Astrocyte (in vitro differentiated cells and primary cell): ENCODE data around the gene PER1. TPM values are rescaled to one million over a fixed set of nuclear protein-coding genes. Genes with fewer than 3 reads are reported as not detected.

Experiments
- DNase-seq: peaks from one replicate; pipeline ENCODE4 v3.0.0-alpha.2; 2010; ENCODE audit warnings: low read depth
- FAIRE-seq: peaks from 2 replicates; lab custom pipeline; 2011; peaks lifted over from hg19 to GRCh38; lab: Jason Lieb, UNC
- H2AFZ ChIP-seq: 2 replicates; pipeline ENCODE4 v1.6.0; 2012; ENCODE audit warnings: low read depth, low read length, inconsistent platforms
- H3K27ac ChIP-seq: 2 replicates; pipeline ENCODE4 v1.5.1; 2011; ENCODE audit warnings: low read depth, low read length, inconsistent platforms
- H3K27me3 ChIP-seq: 2 replicates; pipeline ENCODE4 v1.6.0; 2011; ENCODE audit warnings: low read length, inconsistent platforms; ENCODE audit not compliant: insufficient read depth
- H3K36me3 ChIP-seq: 2 replicates; pipeline ENCODE4 v1.5.1; 2011; ENCODE audit warnings: low read length, inconsistent platforms; ENCODE audit not compliant: insufficient read depth
- H3K4me1 ChIP-seq: 2 replicates; pipeline ENCODE4 v1.5.1; 2011; ENCODE audit warnings: low read length, inconsistent platforms; ENCODE audit not compliant: insufficient read depth
- H3K4me2 ChIP-seq: 2 replicates; pipeline ENCODE4 v1.6.0; 2012; ENCODE audit warnings: low read length, inconsistent platforms
- H3K4me3 ChIP-seq: 2 replicates; pipeline ENCODE4 v1.5.1; 2011; ENCODE audit warnings: low read depth, mild to moderate bottlenecking, low read length, inconsistent platforms; ENCODE audit not compliant: insufficient read depth
- H3K79me2 ChIP-seq: 2 replicates; pipeline ENCODE4 v1.6.0; 2012; ENCODE audit warnings: mild to moderate bottlenecking, low read length, inconsistent platforms; ENCODE audit not compliant: insufficient read depth
- H3K9ac ChIP-seq: 2 replicates; pipeline ENCODE4 v1.6.0; 2012; ENCODE audit warnings: mild to moderate bottlenecking, low read length, inconsistent platforms
- H3K9me3 ChIP-seq: 2 replicates; pipeline ENCODE4 v1.5.1; 2012; ENCODE audit warnings: low read depth, mild to moderate bottlenecking, low read length, inconsistent platforms; ENCODE audit not compliant: insufficient read depth
- H4K20me1 ChIP-seq: 2 replicates; pipeline ENCODE4 v1.6.0; 2012; ENCODE audit warnings: low read length, inconsistent platforms; ENCODE audit not compliant: insufficient read depth
- H3K27ac Mint-ChIP-seq: one replicate; pipeline ENCODE4 v1.8.0; 2021; ENCODE audit warnings: mild to moderate bottlenecking, mixed read lengths; ENCODE audit not compliant: unreplicated experiment
- H3K27me3 Mint-ChIP-seq: one replicate; pipeline ENCODE4 v1.8.0; 2021; ENCODE audit warnings: low read depth, mixed read lengths; ENCODE audit not compliant: unreplicated experiment
- H3K36me3 Mint-ChIP-seq: one replicate; pipeline ENCODE4 v1.8.0; 2021; ENCODE audit warnings: low read depth, mixed read lengths; ENCODE audit not compliant: unreplicated experiment
- H3K4me1 Mint-ChIP-seq: one replicate; pipeline ENCODE4 v1.8.0; 2021; ENCODE audit warnings: low read depth, mixed read lengths; ENCODE audit not compliant: unreplicated experiment
- H3K4me3 Mint-ChIP-seq: one replicate; pipeline ENCODE4 v1.8.0; 2021; ENCODE audit warnings: mild to moderate bottlenecking, moderate library complexity, mixed read lengths; ENCODE audit not compliant: unreplicated experiment
- H3K9me3 Mint-ChIP-seq: one replicate; pipeline ENCODE4 v1.8.0; 2021; ENCODE audit warnings: mild to moderate bottlenecking, mixed read lengths; ENCODE audit not compliant: unreplicated experiment
- CTCF ChIP-seq: IDR thresholded peaks from 2 replicates; pipeline ENCODE4 v1.5.1; 2011; ENCODE audit warnings: low read depth, mild to moderate bottlenecking, inconsistent platforms, low read length, moderate library complexity; ENCODE audit not compliant: insufficient read depth
- EZH2 ChIP-seq: IDR thresholded peaks from 2 replicates; pipeline ENCODE4 v1.6.1; 2012; ENCODE audit warnings: mild to moderate bottlenecking, low read length, inconsistent platforms; ENCODE audit not compliant: insufficient read depth
- total RNA-seq: library from RNA; stranded (reverse); gene quantifications from 2 replicates; pipeline ENCODE4 v1.2.1, GENCODE V29; 2021

Gene PER1
- total RNA-seq, 1 donor from 2014 or later = 17.0 TPM

- Mint-ChIP-seq H3K36me3 (peaks cover 40% of the 10 kb centered on the region), H3K4me1 (no peaks in the 10 kb centered on the region), H3K4me3 (no peak overlapping the region), H3K27ac (no peak overlapping the region), H3K27me3 (no peaks in the 10 kb centered on the region), H3K9me3 (peaks cover 2% of the 10 kb centered on the region)
- Histone ChIP-seq H3K4me1 (peaks cover 3% of the 10 kb centered on the region), H3K27ac (no peak overlapping the region), H3K36me3 (peaks cover 3% of the 10 kb centered on the region), H3K9me3 (no peaks in the 10 kb centered on the region), H3K4me2 (no peak overlapping the region), H3K79me2 (peaks cover 3% of the 10 kb centered on the region), H4K20me1 (peaks cover 10% of the 10 kb centered on the region), H2AFZ (no peak overlapping the region), H3K27me3 (no peaks in the 10 kb centered on the region), H3K4me3 (no peak overlapping the region), H3K9ac (no peak overlapping the region)
- TF ChIP-seq EZH2 (no peak), CTCF (no peak)
- DNase-seq (no peak), FAIRE-seq (no peak)
Measured at GRCh38 chr17:8145811-8146210, 6.4 kb downstream of the PER1 start.

GRCh38 chr17:8144401-8145231 is 7.6 kb downstream of the PER1 start:
- peaks cover 3% of the 10 kb centered on the region for H3K36me3 ChIP-seq

More at GRCh38 chr17:8144401-8145231, 7.6 kb downstream of the PER1 start:
- DNase-seq = no peak
- H3K4me3 ChIP-seq = no peak overlapping the region
- peaks cover 4% of the 10 kb centered on the region for H4K20me1 ChIP-seq
- H3K27me3 ChIP-seq = no peaks in the 10 kb centered on the region
- FAIRE-seq = no peak
- H3K9me3 ChIP-seq = no peaks in the 10 kb centered on the region
- H3K79me2 ChIP-seq = no peaks in the 10 kb centered on the region
- TF ChIP-seq CTCF = no peak
- no peak for TF ChIP-seq EZH2
- H3K4me2 ChIP-seq = no peak overlapping the region
- no peak overlapping the region for H3K4me3 Mint-ChIP-seq
- peaks cover 2% of the 10 kb centered on the region for H3K9me3 Mint-ChIP-seq
- H3K4me1 Mint-ChIP-seq = no peaks in the 10 kb centered on the region
- no peak overlapping the region for H3K9ac ChIP-seq
- no peaks in the 10 kb centered on the region for H3K4me1 ChIP-seq
- H2AFZ ChIP-seq = no peak overlapping the region
- H3K27ac ChIP-seq = no peak overlapping the region
- peaks cover 39% of the 10 kb centered on the region for H3K36me3 Mint-ChIP-seq
- H3K27ac Mint-ChIP-seq = no peak overlapping the region
- no peaks in the 10 kb centered on the region for H3K27me3 Mint-ChIP-seq
